ENCODE data around the gene MUC5AC.

GRCh38 chr11:1197886-1198560, 40.3 kb downstream of the MUC5AC start:
- TF ChIP-seq CTCF (conservative IDR thresholded peaks at IDR 0.05; ENCODE audit: low read depth, low read length) (no peak), EZH2 (IDR thresholded peaks at IDR 0.05; ENCODE audit: borderline replicate concordance, low read depth, low read length, poor library complexity, severe bottlenecking) (no peak)
